Liver (tissue), 9 donors: ENCODE results near the gene WSCD2. TPM values are rescaled to one million over a fixed set of nuclear protein-coding genes. Genes with fewer than 3 reads are reported as not detected.

Source experiments
- DNase-seq: peaks from one replicate; pipeline ENCODE4 v3.0.0-alpha.2; 2017; ENCODE audit warnings: low spot score
- H3K27ac ChIP-seq, 2 donors: one replicate each; pipeline ENCODE4 v1.7.0; 2013; ENCODE audit warnings: inconsistent platforms in 2 of 2, low read length in 2 of 2, control low read depth in 1 of 2, low read depth in 1 of 2, mild to moderate bottlenecking in 1 of 2
- H3K27me3 ChIP-seq, 4 donors: one replicate each; pipeline versions ENCODE4 v1.6.1 to v1.7.0; 2013; ENCODE audit warnings: low read length in 3 of 4, inconsistent platforms in 1 of 4, mild to moderate bottlenecking in 1 of 4, moderate library complexity in 1 of 4; ENCODE audit not compliant: control insufficient read depth in 4 of 4, insufficient read depth in 4 of 4
- H3K36me3 ChIP-seq, 4 donors: one replicate each; pipeline versions ENCODE4 v1.6.1 to v1.7.0; 2013; ENCODE audit warnings: low read length in 3 of 4, mild to moderate bottlenecking in 3 of 4, low read depth in 1 of 4, moderate library complexity in 1 of 4; ENCODE audit not compliant: control insufficient read depth in 4 of 4, insufficient read depth in 3 of 4
- H3K4me1 ChIP-seq, 4 donors: one replicate each; pipeline versions ENCODE4 v1.6.1 to v1.7.0; 2013; ENCODE audit warnings: low read length in 3 of 4, mild to moderate bottlenecking in 3 of 4, moderate library complexity in 1 of 4; ENCODE audit not compliant: control insufficient read depth in 4 of 4, insufficient read depth in 4 of 4
- H3K4me3 ChIP-seq, 3 donors: one replicate each; pipeline versions ENCODE4 v1.6.1 to v1.7.0; 2013; ENCODE audit warnings: low read length in 3 of 3, control low read depth in 1 of 3, low read depth in 1 of 3, mild to moderate bottlenecking in 1 of 3
- H3K9ac ChIP-seq, 2 donors: one replicate each; pipeline ENCODE4 v1.7.0; 2013; ENCODE audit warnings: low read length in 2 of 2, mild to moderate bottlenecking in 2 of 2, moderate library complexity in 2 of 2, control low read depth in 1 of 2, low read depth in 1 of 2
- H3K9me3 ChIP-seq, 4 donors: one replicate each; pipeline versions ENCODE4 v1.6.1 to v1.7.0; 2013; ENCODE audit warnings: low read length in 3 of 4; ENCODE audit not compliant: control insufficient read depth in 4 of 4
- CTCF ChIP-seq: fragments of 150-350 bp; IDR thresholded peaks from 2 replicates; pipeline ENCODE4 v1.5.1; 2017; ENCODE audit warnings: improper control_type of control experiment, low read depth, low read length; ENCODE audit not compliant: missing input control
- EGR1 ChIP-seq, 2 donors: IDR thresholded peaks; 2 replicates each; pipeline ENCODE4 v1.6.1; 2016 to 2018; ENCODE audit warnings: antibody characterized with exemption in 2 of 2, low read depth in 2 of 2
- FOXA1 ChIP-seq: IDR thresholded peaks from 2 replicates; pipeline ENCODE4 v1.6.1; 2016; ENCODE audit warnings: antibody characterized with exemption
- FOXA2 ChIP-seq: IDR thresholded peaks from 2 replicates; pipeline ENCODE4 v1.6.1; 2016; ENCODE audit warnings: antibody characterized with exemption
- GABPA ChIP-seq, 2 donors: IDR thresholded peaks in 1 of 2; conservative IDR thresholded peaks in 1 of 2; 2 replicates each; pipeline ENCODE4 v1.6.1; 2016; ENCODE audit warnings: antibody characterized with exemption in 2 of 2, mild to moderate bottlenecking in 1 of 2, moderate library complexity in 1 of 2
- HNF4A ChIP-seq, 2 donors: conservative IDR thresholded peaks; 2 replicates each; pipeline ENCODE4 v1.6.1; 2016; ENCODE audit warnings: antibody characterized with exemption in 2 of 2, mild to moderate bottlenecking in 2 of 2
- HNF4G ChIP-seq: IDR thresholded peaks from 2 replicates; pipeline ENCODE4 v1.6.1; 2016; ENCODE audit warnings: antibody characterized with exemption
- JUND ChIP-seq, 2 donors: IDR thresholded peaks; 2 replicates each; pipeline ENCODE4 v1.6.1; 2016; ENCODE audit warnings: antibody characterized with exemption in 2 of 2
- MAX ChIP-seq: IDR thresholded peaks from 2 replicates; pipeline ENCODE4 v1.6.1; 2016; ENCODE audit warnings: antibody characterized with exemption
- NR2F2 ChIP-seq: IDR thresholded peaks from 2 replicates; pipeline ENCODE4 v1.6.1; 2016; ENCODE audit warnings: antibody characterized with exemption
- RAD21 ChIP-seq, 2 donors: IDR thresholded peaks; 2 replicates each; pipeline ENCODE4 v1.6.1; 2016; ENCODE audit warnings: antibody characterized with exemption in 2 of 2, mild to moderate bottlenecking in 2 of 2
- REST ChIP-seq: IDR thresholded peaks from 2 replicates; pipeline ENCODE4 v1.6.1; 2016; ENCODE audit warnings: antibody characterized with exemption, mild to moderate bottlenecking
- RXRA ChIP-seq, 2 donors: IDR thresholded peaks; 2 replicates each; pipeline ENCODE4 v1.6.1; 2017 to 2018; ENCODE audit warnings: antibody characterized with exemption in 2 of 2, mild to moderate bottlenecking in 1 of 2
- SP1 ChIP-seq: IDR thresholded peaks from 2 replicates; pipeline ENCODE4 v1.6.1; 2018; ENCODE audit warnings: antibody characterized with exemption, mild to moderate bottlenecking
- TAF1 ChIP-seq: conservative IDR thresholded peaks from 2 replicates; pipeline ENCODE4 v1.6.1; 2016; ENCODE audit warnings: antibody characterized with exemption, mild to moderate bottlenecking
- YY1 ChIP-seq: IDR thresholded peaks from 2 replicates; pipeline ENCODE4 v1.6.1; 2016; ENCODE audit warnings: antibody characterized with exemption, mild to moderate bottlenecking
- ZBTB33 ChIP-seq: IDR thresholded peaks from 2 replicates; pipeline ENCODE4 v1.6.1; 2016; ENCODE audit warnings: antibody characterized with exemption
- WGBS: extraction: QIAGEN DNeasy Blood & Tissue Kit; methylation state at CpG from one replicate; pipeline ENCODE4 v1.1.7; 2013; 5-methylcytosine and 5-hydroxymethylcytosine counted together
- polyA plus RNA-seq, 2 donors: library from polyadenylated mRNA; stranded (reverse) in 1 of 2; unstranded in 1 of 2; fragments of 200-250 nt in 1 of 2; fragments of >200 nt in 1 of 2; fragmentation: Nextera tagmentation in 1 of 2; extraction: Ambion mirVana in 1 of 2; gene quantifications; one replicate each; pipeline versions ENCODE4 v1.2.1 to v1.2.3, GENCODE V29; 2013 to 2015
- total RNA-seq, 2 donors: library from RNA; depleted of rRNA; stranded (reverse); fragments of >200 nt; gene quantifications; one replicate each; pipeline ENCODE4 v1.2.3, GENCODE V29; 2014
- TF ChIP-seq, protein P1 (sequence below): IDR thresholded peaks from 2 replicates; pipeline ENCODE4 v1.6.1; 2016; ENCODE audit warnings: antibody characterized with exemption
- donor health status: healthy.
- donor health status: healthy.
- donor health status: healthy.
- donor health status: healthy.
- donor health status: healthy.

Gene WSCD2
- total and polyA plus RNA-seq, 4 donors: under 0.01 to 0.09 (median 0.05) TPM; not detected in 1

- 71% methylated on average over 10 of the region's 10 CpGs for WGBS
- H3K9me3 ChIP-seq: peaks cover 0 to 12% (median 4%) of the 10 kb centered on the region in 4 donors
- H3K27ac ChIP-seq: no peak overlapping the region
- no peaks in the 10 kb centered on the region for H3K4me1 ChIP-seq
- H3K36me3 ChIP-seq: no peaks in the 10 kb centered on the region
- no peak for TF ChIP-seq ZBTB33
- TF ChIP-seq EGR1 (IDR thresholded peaks at IDR 0.05; ENCODE audit: low read depth in 2 of 2): no peak
- no peak for TF ChIP-seq RAD21 (IDR thresholded peaks at IDR 0.05)
- no peak for TF ChIP-seq MAX
- TF ChIP-seq CTCF: no peak
- no peak for TF ChIP-seq FOXA1
- TF ChIP-seq GABPA (IDR thresholded peaks at IDR 0.05 in 1 of 2, conservative IDR thresholded peaks at IDR 0.05 in 1 of 2): no peak
- no peak for TF ChIP-seq YY1
- no peak for TF ChIP-seq RXRA (IDR thresholded peaks at IDR 0.05)
- no peak for TF ChIP-seq SP1
- TF ChIP-seq TAF1: no peak
- TF ChIP-seq NR2F2: no peak
- TF ChIP-seq, protein P1, sequence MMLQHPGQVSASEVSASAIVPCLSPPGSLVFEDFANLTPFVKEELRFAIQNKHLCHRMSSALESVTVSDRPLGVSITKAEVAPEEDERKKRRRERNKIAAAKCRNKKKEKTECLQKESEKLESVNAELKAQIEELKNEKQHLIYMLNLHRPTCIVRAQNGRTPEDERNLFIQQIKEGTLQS: no peak
- no peak for TF ChIP-seq HNF4G
- TF ChIP-seq FOXA2: no peak
- TF ChIP-seq HNF4A (conservative IDR thresholded peaks at IDR 0.05): no peak
- H3K27me3 ChIP-seq: peaks cover 0 to 2% (median 0%) of the 10 kb centered on the region in 4 donors
- no peak overlapping the region for H3K4me3 ChIP-seq
- DNase-seq: no peak
- no peak overlapping the region for H3K9ac ChIP-seq
Observed at GRCh38 chr12:108090932-108091678, 38.0 kb upstream of the WSCD2 start.

GRCh38 chr12:108091679-108092051 is 37.4 kb upstream of the WSCD2 start:
- Histone ChIP-seq H3K9ac (no peak overlapping the region), H3K9me3 (peaks cover 0 to 12% (median 4%) of the 10 kb centered on the region in 4 donors), H3K4me3 (no peak overlapping the region), H3K36me3 (no peaks in the 10 kb centered on the region), H3K27me3 (peaks cover 0 to 2% (median under 1%) of the 10 kb centered on the region in 4 donors), H3K27ac (no peak overlapping the region), H3K4me1 (no peaks in the 10 kb centered on the region)
- TF ChIP-seq CTCF: no peak
- TF ChIP-seq SP1: no peak
- no peak for TF ChIP-seq JUND (IDR thresholded peaks at IDR 0.05)
- TF ChIP-seq GABPA (IDR thresholded peaks at IDR 0.05 in 1 of 2, conservative IDR thresholded peaks at IDR 0.05 in 1 of 2): no peak
- TF ChIP-seq FOXA1: no peak
- no peak for TF ChIP-seq HNF4A (conservative IDR thresholded peaks at IDR 0.05)
- no peak for TF ChIP-seq FOXA2
- TF ChIP-seq MAX: no peak
- no peak for TF ChIP-seq ZBTB33
- TF ChIP-seq HNF4G: no peak
- TF ChIP-seq REST: no peak
- no peak for TF ChIP-seq YY1
- TF ChIP-seq EGR1 (IDR thresholded peaks at IDR 0.05; ENCODE audit: low read depth in 2 of 2): no peak
- 64% methylated on average over 4 of the region's 4 CpGs for WGBS
- no peak for DNase-seq
